ENCODE results near the gene LARGE1.

GRCh38 chr22:33918676-33919365 lies 1.5 kb downstream of the LARGE1 start:
- no peak for TF ChIP-seq CTCF (conservative IDR thresholded peaks at IDR 0.05; ENCODE audit: low read depth, low read length)
- TF ChIP-seq EZH2 (IDR thresholded peaks at IDR 0.05; ENCODE audit: low read length, unreplicated experiment) = no peak
- no peak for TF ChIP-seq EZH2phosphoT487 (IDR thresholded peaks at IDR 0.05; ENCODE audit: borderline replicate concordance, low read length)
